Measurements from ENCODE around the gene ATAD3C. TPM values are rescaled to one million over a fixed set of nuclear protein-coding genes. Genes with fewer than 3 reads are reported as not detected.

Gene ATAD3C
- total RNA-seq, 1 experiment from 2014 or later = 10.6 TPM

DNA sequence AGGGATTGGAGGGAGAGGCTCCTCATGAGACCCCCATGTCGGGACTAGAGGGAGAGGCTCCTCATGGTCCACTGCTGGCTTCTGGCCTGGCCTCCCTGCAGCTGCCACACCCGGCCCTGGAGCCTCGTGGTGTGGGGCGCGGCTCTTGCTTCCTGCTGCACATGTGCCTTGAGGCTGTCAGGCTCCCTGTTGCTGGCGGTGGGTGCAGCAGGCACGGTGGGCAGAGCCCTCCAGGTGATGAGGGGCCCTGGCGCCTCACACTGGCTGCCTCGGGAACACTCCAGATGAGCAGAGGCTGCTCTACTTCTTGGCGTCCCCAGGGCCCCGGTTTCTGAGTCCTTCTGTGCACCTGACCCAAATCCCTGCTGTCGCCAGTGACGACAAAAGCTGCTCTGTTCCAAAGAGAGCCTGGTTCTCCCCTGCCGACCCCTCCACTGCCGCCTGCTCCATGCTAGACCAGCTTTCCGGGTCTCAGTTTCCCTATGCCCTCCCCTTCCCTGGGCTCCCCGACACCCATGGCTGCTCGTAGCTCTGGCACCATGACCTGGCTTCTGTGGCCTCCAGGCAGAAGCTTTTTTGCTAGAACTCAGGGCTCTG lies 12.3 kb downstream of the ATAD3C start:
- ChIA-PET POLR2A (no interaction called here), CTCF (no interaction called here)
- H3K27me3 ChIP-seq (ENCODE audit: control insufficient read depth, insufficient read depth, low read length) = no peaks in the 10 kb centered on the region
- H3K4me1 ChIP-seq (ENCODE audit: control insufficient read depth, insufficient read depth, low read length) = no peaks in the 10 kb centered on the region
- DNase-seq (ENCODE audit: low read depth, low spot score) (no peak), ATAC-seq (peak; percentile 21; the same call in 1 of the 2 replicates)
- TF ChIP-seq, protein P1, sequence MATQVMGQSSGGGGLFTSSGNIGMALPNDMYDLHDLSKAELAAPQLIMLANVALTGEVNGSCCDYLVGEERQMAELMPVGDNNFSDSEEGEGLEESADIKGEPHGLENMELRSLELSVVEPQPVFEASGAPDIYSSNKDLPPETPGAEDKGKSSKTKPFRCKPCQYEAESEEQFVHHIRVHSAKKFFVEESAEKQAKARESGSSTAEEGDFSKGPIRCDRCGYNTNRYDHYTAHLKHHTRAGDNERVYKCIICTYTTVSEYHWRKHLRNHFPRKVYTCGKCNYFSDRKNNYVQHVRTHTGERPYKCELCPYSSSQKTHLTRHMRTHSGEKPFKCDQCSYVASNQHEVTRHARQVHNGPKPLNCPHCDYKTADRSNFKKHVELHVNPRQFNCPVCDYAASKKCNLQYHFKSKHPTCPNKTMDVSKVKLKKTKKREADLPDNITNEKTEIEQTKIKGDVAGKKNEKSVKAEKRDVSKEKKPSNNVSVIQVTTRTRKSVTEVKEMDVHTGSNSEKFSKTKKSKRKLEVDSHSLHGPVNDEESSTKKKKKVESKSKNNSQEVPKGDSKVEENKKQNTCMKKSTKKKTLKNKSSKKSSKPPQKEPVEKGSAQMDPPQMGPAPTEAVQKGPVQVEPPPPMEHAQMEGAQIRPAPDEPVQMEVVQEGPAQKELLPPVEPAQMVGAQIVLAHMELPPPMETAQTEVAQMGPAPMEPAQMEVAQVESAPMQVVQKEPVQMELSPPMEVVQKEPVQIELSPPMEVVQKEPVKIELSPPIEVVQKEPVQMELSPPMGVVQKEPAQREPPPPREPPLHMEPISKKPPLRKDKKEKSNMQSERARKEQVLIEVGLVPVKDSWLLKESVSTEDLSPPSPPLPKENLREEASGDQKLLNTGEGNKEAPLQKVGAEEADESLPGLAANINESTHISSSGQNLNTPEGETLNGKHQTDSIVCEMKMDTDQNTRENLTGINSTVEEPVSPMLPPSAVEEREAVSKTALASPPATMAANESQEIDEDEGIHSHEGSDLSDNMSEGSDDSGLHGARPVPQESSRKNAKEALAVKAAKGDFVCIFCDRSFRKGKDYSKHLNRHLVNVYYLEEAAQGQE (IDR thresholded peaks at IDR 0.05; ENCODE audit: insufficient read depth in 1 of 2, low read depth in 2 of 2, low read length in 1 of 2) = no peak
- TF ChIP-seq POLR2AphosphoS5 (IDR thresholded peaks at IDR 0.05; ENCODE audit: low read depth, low read length) = no peak
- TF ChIP-seq TCF7L2 (IDR thresholded peaks at IDR 0.05; ENCODE audit: low read depth, low read length) = no peak
- no peak for TF ChIP-seq SIN3A (IDR thresholded peaks at IDR 0.05; ENCODE audit: borderline replicate concordance, insufficient read depth, low read depth, low read length)
- TF ChIP-seq, protein P2, sequence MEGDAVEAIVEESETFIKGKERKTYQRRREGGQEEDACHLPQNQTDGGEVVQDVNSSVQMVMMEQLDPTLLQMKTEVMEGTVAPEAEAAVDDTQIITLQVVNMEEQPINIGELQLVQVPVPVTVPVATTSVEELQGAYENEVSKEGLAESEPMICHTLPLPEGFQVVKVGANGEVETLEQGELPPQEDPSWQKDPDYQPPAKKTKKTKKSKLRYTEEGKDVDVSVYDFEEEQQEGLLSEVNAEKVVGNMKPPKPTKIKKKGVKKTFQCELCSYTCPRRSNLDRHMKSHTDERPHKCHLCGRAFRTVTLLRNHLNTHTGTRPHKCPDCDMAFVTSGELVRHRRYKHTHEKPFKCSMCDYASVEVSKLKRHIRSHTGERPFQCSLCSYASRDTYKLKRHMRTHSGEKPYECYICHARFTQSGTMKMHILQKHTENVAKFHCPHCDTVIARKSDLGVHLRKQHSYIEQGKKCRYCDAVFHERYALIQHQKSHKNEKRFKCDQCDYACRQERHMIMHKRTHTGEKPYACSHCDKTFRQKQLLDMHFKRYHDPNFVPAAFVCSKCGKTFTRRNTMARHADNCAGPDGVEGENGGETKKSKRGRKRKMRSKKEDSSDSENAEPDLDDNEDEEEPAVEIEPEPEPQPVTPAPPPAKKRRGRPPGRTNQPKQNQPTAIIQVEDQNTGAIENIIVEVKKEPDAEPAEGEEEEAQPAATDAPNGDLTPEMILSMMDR (IDR thresholded peaks at IDR 0.05) = no peak
- H3K4me3 ChIP-seq (ENCODE audit: low read depth in 2 of 2, low read length in 2 of 2) = no peak overlapping the region
- no peaks in the 10 kb centered on the region for H3K9me3 ChIP-seq (ENCODE audit: control insufficient read depth, insufficient read depth, low read depth, low read length)
- in situ Hi-C loops (cut with HindIII; ENCODE audit: low pct_unique_long_range_greater_than_20kb, low sequenced_read_pairs) = no loop called here
- H3K36me3 ChIP-seq (ENCODE audit: control insufficient read depth, insufficient read depth, low read length) = no peaks in the 10 kb centered on the region
- BruUV-seq (replicated peaks) = no TSS peak
- H3K27ac ChIP-seq (ENCODE audit: low read length) = no peak overlapping the region
- intact Hi-C loops (cut with micrococcal nuclease; ENCODE audit: unreplicated experiment) = no loop called here

DNA sequence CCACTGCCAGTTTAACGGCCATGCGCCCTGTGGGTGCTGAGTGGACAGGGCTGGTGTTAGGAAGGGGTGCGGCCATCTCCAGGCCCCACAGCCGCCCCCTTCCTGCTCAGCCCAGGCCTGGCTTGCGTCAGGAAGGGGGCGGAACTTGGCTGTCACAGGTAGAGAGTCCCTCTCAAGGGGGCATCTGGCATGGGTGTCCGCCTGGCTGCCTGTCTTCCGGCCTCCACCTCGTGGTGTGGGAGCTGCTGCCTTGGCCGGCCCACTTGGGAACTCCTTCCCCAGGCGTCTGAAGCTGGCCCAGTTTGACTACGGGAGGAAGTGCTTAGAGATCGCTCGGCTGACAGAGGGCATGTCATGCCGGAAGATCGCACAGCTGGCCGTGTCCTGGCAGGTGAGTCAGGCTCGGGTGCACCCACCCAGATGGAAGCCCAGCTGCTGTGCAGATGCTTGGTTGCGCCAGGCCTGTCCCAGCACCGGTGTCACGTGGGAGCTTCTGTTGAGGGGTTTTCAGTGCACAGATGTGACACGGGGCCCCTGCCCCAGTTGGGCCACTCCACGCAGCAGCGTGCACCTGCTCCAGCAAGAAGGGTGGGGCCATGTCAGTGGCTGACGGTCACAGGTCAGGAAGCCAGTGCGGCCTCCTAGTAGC lies 13.0 kb downstream of the ATAD3C start:
- in situ Hi-C loops (cut with HindIII; ENCODE audit: low pct_unique_long_range_greater_than_20kb, low sequenced_read_pairs) = no loop called here
- no TSS peak for BruUV-seq (replicated peaks)
- POLR2A ChIA-PET = no interaction called here
- no peak for TF ChIP-seq POLR2AphosphoS5 (IDR thresholded peaks at IDR 0.05; ENCODE audit: low read depth, low read length)
- TF ChIP-seq SIN3A (IDR thresholded peaks at IDR 0.05; ENCODE audit: borderline replicate concordance, insufficient read depth, low read depth, low read length) = no peak
- TF ChIP-seq, protein P2 (IDR thresholded peaks at IDR 0.05) = no peak
- TF ChIP-seq, protein P1 (IDR thresholded peaks at IDR 0.05; ENCODE audit: insufficient read depth in 1 of 2, low read depth in 2 of 2, low read length in 1 of 2) = no peak
- TF ChIP-seq TCF7L2 (IDR thresholded peaks at IDR 0.05; ENCODE audit: low read depth, low read length) = no peak
- DNase-seq (ENCODE audit: low read depth, low spot score) (no peak), ATAC-seq (peak; percentile 49)
- Histone ChIP-seq H3K9me3 (ENCODE audit: control insufficient read depth, insufficient read depth, low read depth, low read length) (no peaks in the 10 kb centered on the region), H3K27ac (ENCODE audit: low read length) (no peak overlapping the region), H3K27me3 (ENCODE audit: control insufficient read depth, insufficient read depth, low read length) (no peaks in the 10 kb centered on the region), H3K4me3 (ENCODE audit: low read depth in 2 of 2, low read length in 2 of 2) (no peak overlapping the region), H3K4me1 (ENCODE audit: control insufficient read depth, insufficient read depth, low read length) (no peaks in the 10 kb centered on the region), H3K36me3 (ENCODE audit: control insufficient read depth, insufficient read depth, low read length) (no peaks in the 10 kb centered on the region)
- intact Hi-C loops (cut with micrococcal nuclease; ENCODE audit: unreplicated experiment) = no loop called here
- CTCF ChIA-PET = interaction anchor here (0.8 kb wide), 1 partner anchor 37 kb away, joined by 3 read pairs; a partner anchor contains a TSS

All from Panc1 (cell line).